ENCODE data around the gene REPS1.

The REPS1 gene

DNA sequence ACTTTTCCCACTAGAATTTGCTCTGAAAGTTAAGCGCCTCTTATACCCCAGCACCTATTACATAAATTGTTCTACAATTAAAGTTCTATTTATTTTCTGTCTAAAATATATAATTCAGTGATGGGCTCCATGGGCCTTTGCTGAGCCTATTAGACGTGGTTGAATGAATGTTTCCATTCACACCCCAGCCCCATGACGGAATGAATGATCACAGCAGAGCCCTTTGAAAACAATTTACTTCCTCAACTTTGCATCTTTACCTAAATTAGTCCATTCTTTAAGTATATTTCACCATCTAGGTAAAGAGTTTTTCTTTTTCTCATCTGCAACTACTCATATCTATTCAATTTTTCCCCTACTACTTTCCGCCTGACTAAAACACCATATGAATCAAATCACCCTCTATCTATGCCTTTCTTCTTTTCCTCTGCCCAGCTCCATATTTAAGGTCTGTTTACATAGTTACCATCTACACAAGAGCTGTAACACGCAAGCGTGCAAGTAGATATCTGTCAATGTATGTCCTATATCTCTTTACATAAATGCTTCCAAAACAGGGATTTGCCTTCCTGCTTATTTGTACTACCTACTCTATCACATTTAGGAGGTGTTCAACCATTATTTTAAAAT is 122.5 kb downstream of the REPS1 start:
- DNase-seq, result no peak
- peak overlapping the region; percentile 0 for H3K27ac Mint-ChIP-seq
- TF ChIP-seq, protein P1, sequence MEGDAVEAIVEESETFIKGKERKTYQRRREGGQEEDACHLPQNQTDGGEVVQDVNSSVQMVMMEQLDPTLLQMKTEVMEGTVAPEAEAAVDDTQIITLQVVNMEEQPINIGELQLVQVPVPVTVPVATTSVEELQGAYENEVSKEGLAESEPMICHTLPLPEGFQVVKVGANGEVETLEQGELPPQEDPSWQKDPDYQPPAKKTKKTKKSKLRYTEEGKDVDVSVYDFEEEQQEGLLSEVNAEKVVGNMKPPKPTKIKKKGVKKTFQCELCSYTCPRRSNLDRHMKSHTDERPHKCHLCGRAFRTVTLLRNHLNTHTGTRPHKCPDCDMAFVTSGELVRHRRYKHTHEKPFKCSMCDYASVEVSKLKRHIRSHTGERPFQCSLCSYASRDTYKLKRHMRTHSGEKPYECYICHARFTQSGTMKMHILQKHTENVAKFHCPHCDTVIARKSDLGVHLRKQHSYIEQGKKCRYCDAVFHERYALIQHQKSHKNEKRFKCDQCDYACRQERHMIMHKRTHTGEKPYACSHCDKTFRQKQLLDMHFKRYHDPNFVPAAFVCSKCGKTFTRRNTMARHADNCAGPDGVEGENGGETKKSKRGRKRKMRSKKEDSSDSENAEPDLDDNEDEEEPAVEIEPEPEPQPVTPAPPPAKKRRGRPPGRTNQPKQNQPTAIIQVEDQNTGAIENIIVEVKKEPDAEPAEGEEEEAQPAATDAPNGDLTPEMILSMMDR (IDR thresholded peaks at IDR 0.05), result no peak
- H3K9me3 Mint-ChIP-seq, result peaks cover 3% of the 10 kb centered on the region
- H3K27me3 Mint-ChIP-seq (ENCODE audit: low read depth, poor library complexity), result peaks cover 6% of the 10 kb centered on the region
- no peaks in the 10 kb centered on the region for H3K36me3 Mint-ChIP-seq (ENCODE audit: low read depth)
- no peak overlapping the region for H3K4me3 Mint-ChIP-seq
- H3K4me1 Mint-ChIP-seq, result peaks cover 31% of the 10 kb centered on the region

DNA sequence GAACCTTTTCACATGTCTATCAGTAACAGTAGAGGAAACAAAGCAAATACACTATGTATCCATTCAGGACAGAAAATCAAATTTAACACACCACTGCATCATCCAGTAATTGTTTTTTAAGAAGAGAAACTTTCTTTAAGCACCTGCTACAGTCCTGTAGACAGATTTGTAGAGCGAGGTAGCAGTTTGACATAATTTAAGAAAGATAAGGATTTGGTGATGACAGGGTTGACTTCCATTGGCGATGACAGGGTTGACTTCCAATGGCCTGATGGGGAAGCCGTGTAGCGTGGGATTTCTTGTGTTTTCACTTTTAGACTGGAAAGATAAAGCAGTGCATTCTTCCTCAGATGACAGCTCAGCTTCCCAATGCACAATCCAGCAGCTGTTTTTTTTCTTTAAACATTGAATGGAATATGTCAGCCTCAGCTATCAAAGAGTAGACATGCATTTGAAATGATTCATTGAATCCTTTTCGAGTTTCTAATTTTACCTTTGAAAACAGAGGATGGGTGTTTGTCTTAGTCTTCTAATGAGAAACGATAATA is 123.6 kb downstream of the REPS1 start:
- Mint-ChIP-seq H3K9me3 (peaks cover 3% of the 10 kb centered on the region), H3K4me1 (peaks cover 26% of the 10 kb centered on the region), H3K36me3 (ENCODE audit: low read depth) (no peaks in the 10 kb centered on the region), H3K27me3 (ENCODE audit: low read depth, poor library complexity) (peaks cover 6% of the 10 kb centered on the region), H3K27ac (no peak overlapping the region), H3K4me3 (no peak overlapping the region)
- TF ChIP-seq, protein P1 (IDR thresholded peaks at IDR 0.05), result no peak
- DNase-seq, result no peak

DNA sequence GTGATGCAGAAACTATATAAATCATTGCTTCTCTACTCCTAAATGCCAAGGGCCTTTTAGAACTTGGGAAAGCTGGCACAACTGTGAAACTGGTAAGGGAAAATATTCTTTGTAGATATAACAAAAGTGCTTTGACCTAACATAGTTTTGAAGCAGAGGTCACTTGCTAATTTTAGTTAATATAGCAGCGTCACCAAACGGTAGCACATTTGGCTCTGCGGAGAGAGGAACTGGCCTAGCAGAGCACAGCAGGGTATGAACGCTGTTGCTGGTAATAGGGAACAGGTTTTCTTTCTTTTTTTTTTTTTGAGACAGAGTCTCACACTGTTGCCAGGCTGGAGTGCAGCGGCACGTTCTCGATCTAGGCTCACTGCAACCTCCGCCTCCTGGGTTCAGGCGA is 124.7 kb downstream of the REPS1 start:
- TF ChIP-seq, protein P1 (IDR thresholded peaks at IDR 0.05), result no peak
- Mint-ChIP-seq H3K27ac (no peak overlapping the region), H3K9me3 (peaks cover 3% of the 10 kb centered on the region), H3K36me3 (ENCODE audit: low read depth) (no peaks in the 10 kb centered on the region), H3K4me1 (peaks cover 18% of the 10 kb centered on the region), H3K4me3 (no peak overlapping the region), H3K27me3 (ENCODE audit: low read depth, poor library complexity) (peaks cover 3% of the 10 kb centered on the region)
- DNase-seq, result no peak

DNA sequence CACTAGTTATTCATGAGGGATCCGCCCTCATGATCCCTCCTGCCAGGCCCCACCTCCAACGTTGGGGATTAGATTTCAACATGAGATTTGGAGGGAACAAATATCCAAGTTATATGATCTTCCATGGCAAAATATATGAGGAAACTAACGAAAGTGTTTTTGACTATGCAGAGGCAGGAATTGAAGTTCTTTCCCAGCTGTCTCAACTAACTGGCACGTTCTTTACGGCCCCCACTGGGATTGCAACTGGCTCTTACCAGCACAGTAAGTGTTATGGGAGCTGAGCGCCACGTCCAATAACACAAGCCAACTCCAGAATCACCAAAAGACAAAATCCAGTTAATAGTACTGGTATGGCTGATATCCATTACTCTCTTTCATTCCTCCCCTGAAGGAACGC is 125.6 kb downstream of the REPS1 start:
- no peak for DNase-seq
- H3K36me3 Mint-ChIP-seq (ENCODE audit: low read depth), result no peaks in the 10 kb centered on the region
- no peak overlapping the region for H3K4me3 Mint-ChIP-seq
- TF ChIP-seq, protein P1 (IDR thresholded peaks at IDR 0.05), result no peak
- peaks cover 16% of the 10 kb centered on the region for H3K4me1 Mint-ChIP-seq
- no peak overlapping the region for H3K27ac Mint-ChIP-seq
- peaks cover 3% of the 10 kb centered on the region for H3K27me3 Mint-ChIP-seq (ENCODE audit: low read depth, poor library complexity)
- peaks cover 3% of the 10 kb centered on the region for H3K9me3 Mint-ChIP-seq

DNA sequence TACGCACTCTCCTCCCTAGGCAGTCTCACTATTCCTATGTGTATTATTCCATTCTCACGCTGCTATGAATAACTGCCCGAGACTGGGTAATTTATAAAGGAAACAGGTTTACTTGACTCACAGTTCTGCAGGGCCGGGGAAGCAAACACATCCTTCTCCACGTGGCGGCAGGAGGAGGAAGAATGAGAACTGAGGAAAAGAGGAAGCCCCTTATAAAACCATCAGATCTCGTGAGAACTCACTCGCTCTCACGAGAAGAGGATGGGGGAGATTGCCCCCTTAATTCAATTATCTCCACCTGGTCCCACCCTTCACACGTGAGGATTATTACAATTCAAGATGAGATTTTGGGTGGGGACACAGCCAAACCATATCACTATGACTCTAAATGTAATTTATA is 130.3 kb downstream of the REPS1 start:
- Mint-ChIP-seq H3K9me3 (peaks cover 3% of the 10 kb centered on the region), H3K27ac (no peak overlapping the region), H3K36me3 (ENCODE audit: low read depth) (no peaks in the 10 kb centered on the region), H3K4me1 (peaks cover 9% of the 10 kb centered on the region), H3K27me3 (ENCODE audit: low read depth, poor library complexity) (peaks cover 3% of the 10 kb centered on the region), H3K4me3 (no peak overlapping the region)
- TF ChIP-seq, protein P1 (IDR thresholded peaks at IDR 0.05), result no peak
- DNase-seq, result no peak

DNA sequence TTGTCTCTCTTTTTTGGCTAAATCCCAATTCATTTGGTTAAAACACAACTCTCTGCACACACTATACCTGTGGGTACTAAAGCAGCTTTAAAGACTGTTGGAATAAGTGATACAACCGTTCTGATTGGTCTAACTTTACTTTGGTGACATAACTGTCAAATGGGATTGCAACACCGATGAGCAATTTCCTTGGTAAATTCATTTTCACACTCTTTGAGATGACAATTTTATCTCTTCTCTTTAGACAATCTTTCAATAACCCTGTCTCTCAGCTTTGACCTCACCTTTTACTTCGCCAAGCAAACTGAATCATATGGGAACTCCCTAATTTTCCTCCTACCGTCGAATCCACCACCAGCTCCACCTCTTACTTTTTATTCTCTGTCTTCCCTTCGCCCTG is 131.4 kb downstream of the REPS1 start:
- Mint-ChIP-seq H3K4me3 (no peak overlapping the region), H3K27ac (no peak overlapping the region), H3K36me3 (ENCODE audit: low read depth) (no peaks in the 10 kb centered on the region), H3K27me3 (ENCODE audit: low read depth, poor library complexity) (peaks cover 3% of the 10 kb centered on the region), H3K9me3 (peaks cover 3% of the 10 kb centered on the region), H3K4me1 (no peaks in the 10 kb centered on the region)
- TF ChIP-seq, protein P1 (IDR thresholded peaks at IDR 0.05), result no peak
- no peak for DNase-seq
